DOHH2 (cell line): ENCODE measurements around the gene PUS10.

ENCODE experiments used
- H3F3A ChIP-seq: fragments of 200-600 bp; sonication (generic), shearing (Covaris generic); 2 replicates; pipeline ENCODE4 v1.6.0; 2016; ENCODE audit warnings: antibody characterized with exemption, mild to moderate bottlenecking; ENCODE audit not compliant: control insufficient read depth, insufficient read depth
- H3K27ac ChIP-seq: fragments of 200-600 bp; sonication (generic); 2 replicates; pipeline ENCODE4 v1.5.1; 2014; ENCODE audit warnings: low read depth, mild to moderate bottlenecking, low read length, moderate library complexity
- H3K27me3 ChIP-seq: fragments of 200-600 bp; sonication (generic); 2 replicates; pipeline ENCODE4 v1.6.1; 2014; ENCODE audit warnings: mild to moderate bottlenecking, low read length, mixed read lengths; ENCODE audit not compliant: control insufficient read depth
- H3K36me3 ChIP-seq: fragments of 200-600 bp; sonication (generic); 2 replicates; pipeline ENCODE4 v1.6.1; 2014; ENCODE audit warnings: mild to moderate bottlenecking, low read length, moderate library complexity, mixed read lengths; ENCODE audit not compliant: control insufficient read depth
- H3K4me1 ChIP-seq: fragments of 200-600 bp; sonication (generic); 2 replicates; pipeline ENCODE4 v1.6.1; 2014; ENCODE audit warnings: mild to moderate bottlenecking, low read length, mixed read lengths; ENCODE audit not compliant: control insufficient read depth
- H3K4me2 ChIP-seq: fragments of 200-600 bp; sonication (generic); 2 replicates; pipeline ENCODE4 v1.6.0; 2014; ENCODE audit warnings: mild to moderate bottlenecking, low read length, moderate library complexity
- H3K4me3 ChIP-seq: fragments of 200-600 bp; sonication (generic); 2 replicates; pipeline ENCODE4 v1.5.1; 2014; ENCODE audit warnings: mild to moderate bottlenecking, low read length, mixed read lengths
- H3K79me2 ChIP-seq: fragments of 200-600 bp; sonication (generic); 2 replicates; pipeline ENCODE4 v1.6.1; 2014; ENCODE audit warnings: mild to moderate bottlenecking, low read length, mixed read lengths; ENCODE audit not compliant: control insufficient read depth
- H3K9me2 ChIP-seq: fragments of 200-600 bp; sonication (generic); replicated peaks from 2 replicates; pipeline ENCODE4 v1.6.1; 2014; ENCODE audit warnings: mild to moderate bottlenecking, low read length, mixed read lengths; ENCODE audit not compliant: control insufficient read depth
- H3K9me3 ChIP-seq: fragments of 200-600 bp; sonication (generic); 2 replicates; pipeline ENCODE4 v1.6.1; 2014; ENCODE audit warnings: antibody characterized with exemption, low read length, mixed read lengths; ENCODE audit not compliant: control insufficient read depth, insufficient read depth
- H4K20me1 ChIP-seq: fragments of 200-600 bp; sonication (generic); 2 replicates; pipeline ENCODE4 v1.6.0; 2014; ENCODE audit warnings: low read depth, mild to moderate bottlenecking, antibody characterized with exemption, low read length, moderate library complexity; ENCODE audit not compliant: control insufficient read depth, insufficient read depth
- CTCF ChIP-seq: fragments of 200-600 bp; sonication (generic); IDR thresholded peaks from one replicate; pipeline ENCODE4 v1.5.1; 2014; ENCODE audit warnings: antibody characterized with exemption, mild to moderate bottlenecking, low read depth, low read length; ENCODE audit not compliant: poor library complexity, severe bottlenecking
- EZH2phosphoT487 ChIP-seq: fragments of 200-600 bp; sonication (generic); IDR thresholded peaks from 2 replicates; pipeline ENCODE4 v1.6.1; 2017; ENCODE audit warnings: borderline replicate concordance, mild to moderate bottlenecking, antibody characterized with exemption, low read length, moderate library complexity, mixed read lengths

Gene PUS10

DNA sequence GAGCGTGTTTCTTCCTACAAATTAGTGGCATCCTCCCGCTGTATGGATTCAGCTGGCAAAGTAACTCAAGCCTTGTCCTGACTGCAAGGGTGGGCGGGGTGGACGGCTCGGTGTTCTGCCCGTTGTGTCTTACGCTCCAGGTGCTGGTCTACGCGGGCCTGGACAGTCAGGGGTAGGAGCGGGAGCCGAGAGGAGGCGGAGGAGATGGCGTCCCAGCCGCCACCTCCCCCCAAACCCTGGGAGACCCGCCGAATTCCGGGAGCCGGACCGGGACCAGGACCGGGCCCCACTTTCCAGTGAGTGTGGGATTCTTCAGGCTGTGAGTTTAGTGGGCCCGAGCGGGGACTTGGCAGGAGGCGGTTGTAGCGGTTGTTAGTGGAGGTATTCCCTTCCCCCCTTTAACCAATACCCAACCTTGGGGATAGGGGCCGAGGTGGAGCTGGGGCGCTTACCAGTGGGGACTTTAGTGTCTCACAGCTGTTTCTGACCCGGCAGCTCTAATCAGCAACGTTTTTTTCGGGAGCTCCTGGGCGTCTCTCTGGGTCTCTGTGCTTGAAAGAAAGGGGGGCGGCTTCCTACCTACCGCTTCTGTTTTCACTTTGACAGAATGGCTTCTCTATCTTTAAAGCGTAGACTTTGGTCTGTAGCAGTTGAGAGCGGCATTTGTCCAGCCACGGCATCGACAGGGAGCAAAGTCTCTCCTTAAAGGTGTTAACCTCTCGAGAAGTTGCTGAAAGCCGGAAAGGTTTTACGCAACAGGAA is at the start of gene PUS10, which contains the start of gene PEX13:
Gene PUS10, minus strand, starts transcription at position 700 of the 762 bp plus-strand sequence. CDS start 6,365 bp downstream, outside the sequence.
Gene PEX13, plus strand, starts transcription at position 165 of the 762 bp plus-strand sequence. Its CDS starts 40 bp downstream, at position 205.
- H3F3A ChIP-seq: no peaks in the 10 kb centered on the region
- peak within 1 kb of the TSS; percentile 91 for H3K4me3 ChIP-seq
- peaks cover 23% of the 10 kb centered on the region for H3K36me3 ChIP-seq
- peak within 1 kb of the TSS; percentile 81 for H3K27ac ChIP-seq
- TF ChIP-seq EZH2phosphoT487 (no peak), CTCF (no peak)
- H4K20me1 ChIP-seq: no peaks in the 10 kb centered on the region
- no peaks in the 10 kb centered on the region for H3K27me3 ChIP-seq
- peaks cover 70% of the 10 kb centered on the region for H3K79me2 ChIP-seq
- peaks cover 6% of the 10 kb centered on the region; the same call in 1 of the 2 replicates for H3K9me3 ChIP-seq
- peak within 1 kb of the TSS; percentile 91 for H3K4me2 ChIP-seq
- no peaks in the 10 kb centered on the region for H3K9me2 ChIP-seq
- peaks cover 23% of the 10 kb centered on the region for H3K4me1 ChIP-seq

GRCh38 chr2:61065714-61066709 is 48.0 kb upstream of the PUS10 start, which contains the start of gene SANBR:
Gene SANBR, plus strand, starts transcription at chr2:61065871. Its CDS starts 4,480 bp downstream, at chr2:61070351.
- Histone ChIP-seq H3F3A (peaks cover 3% of the 10 kb centered on the region; the same call in 1 of the 2 replicates), H3K4me2 (peak within 1 kb of the TSS; percentile 97), H3K27me3 (no peaks in the 10 kb centered on the region), H3K9me3 (no peaks in the 10 kb centered on the region), H3K79me2 (peaks cover 9% of the 10 kb centered on the region), H3K9me2 (no peaks in the 10 kb centered on the region), H3K27ac (no peak within 1 kb of the TSS), H3K36me3 (peaks cover 2% of the 10 kb centered on the region; the same call in 1 of the 2 replicates), H3K4me3 (peak within 1 kb of the TSS; percentile 78), H4K20me1 (no peaks in the 10 kb centered on the region), H3K4me1 (peaks cover 24% of the 10 kb centered on the region)
- TF ChIP-seq EZH2phosphoT487 (no peak), CTCF (peak; percentile 14)

DNA sequence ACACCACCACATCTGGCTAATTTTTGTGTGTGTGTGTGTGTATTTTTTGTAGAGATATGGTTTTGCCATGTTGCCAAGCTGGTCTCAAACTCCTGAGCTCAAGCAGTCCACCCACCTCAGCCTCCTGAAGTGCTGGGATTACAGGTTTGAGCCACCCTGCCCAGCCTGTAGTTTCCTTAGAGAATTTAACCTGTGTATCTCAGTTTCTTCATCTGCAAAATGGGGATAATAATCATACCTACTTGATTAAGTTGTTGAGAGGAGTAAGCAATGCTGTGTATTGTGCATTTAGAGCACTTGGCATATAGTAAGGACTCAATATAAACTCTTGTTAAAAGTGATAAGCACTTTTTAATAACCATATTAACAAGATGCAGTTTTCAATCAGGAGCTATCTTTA is 41.3 kb upstream of the PUS10 start:
- Histone ChIP-seq H4K20me1 (no peaks in the 10 kb centered on the region), H3F3A (no peaks in the 10 kb centered on the region), H3K36me3 (no peaks in the 10 kb centered on the region), H3K9me2 (no peaks in the 10 kb centered on the region), H3K4me2 (no peak overlapping the region), H3K79me2 (no peaks in the 10 kb centered on the region), H3K9me3 (no peaks in the 10 kb centered on the region), H3K4me1 (peaks cover 9% of the 10 kb centered on the region), H3K27ac (no peak overlapping the region), H3K4me3 (no peak overlapping the region), H3K27me3 (no peaks in the 10 kb centered on the region)
- no peak for TF ChIP-seq CTCF
- no peak for TF ChIP-seq EZH2phosphoT487
